ENCODE data around the gene ZNF558. TPM values are rescaled to one million over a fixed set of nuclear protein-coding genes. Genes with fewer than 3 reads are reported as not detected.
A peak's percentile ranks its signal among the peaks of the same experiment; 100 is the strongest.

The ZNF558 gene
- total and polyA plus RNA-seq, 4 donors: 6.3 to 32.7 (median 22.8) TPM

DNA sequence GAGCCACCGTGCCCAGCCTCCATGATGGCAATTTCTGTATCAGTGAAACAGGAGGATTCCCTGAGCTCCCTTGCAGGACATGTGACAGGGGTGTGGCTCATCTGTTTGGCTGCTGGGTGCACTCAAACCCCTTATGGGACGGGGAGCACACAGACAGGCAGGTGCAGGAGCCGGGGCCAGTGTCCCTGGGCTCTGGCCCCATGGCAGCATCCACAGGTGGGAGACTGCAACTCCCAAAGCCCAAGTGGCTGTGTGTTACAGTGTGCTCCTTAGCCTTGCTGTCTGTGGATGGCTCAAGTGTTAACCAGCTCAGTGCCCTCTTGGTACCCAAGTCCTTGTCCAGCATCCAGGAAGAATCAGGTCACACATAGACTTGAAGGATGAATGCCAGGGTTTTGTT is 14.7 kb upstream of the ZNF558 start:
- Histone ChIP-seq H3K27ac (ENCODE audit: low read depth in 1 of 2, low read length in 2 of 2) (no peak overlapping the region), H3K4me1 (ENCODE audit: control insufficient read depth in 1 of 2, insufficient read depth in 2 of 2, low read length in 2 of 2) (no peaks in the 10 kb centered on the region), H3K4me3 (ENCODE audit: low read length in 2 of 2) (no peak overlapping the region), H3K9me3 (ENCODE audit: control insufficient read depth, low read length) (peaks cover 3% of the 10 kb centered on the region), H3K27me3 (ENCODE audit: control insufficient read depth in 1 of 2, insufficient read depth in 2 of 2, low read length in 1 of 2) (no peaks in the 10 kb centered on the region), H3K36me3 (ENCODE audit: control insufficient read depth in 1 of 2, insufficient read depth in 2 of 2, low read length in 1 of 2) (no peaks in the 10 kb centered on the region)
- ATAC-seq (ENCODE audit: low FRiP score): no peak
- WGBS, 2 donors: 75 to 77% methylated on average over 3 of the region's 3 CpGs
- no peak for DNase-seq
- intact Hi-C loops (cut with DNase I): no loop called here

DNA sequence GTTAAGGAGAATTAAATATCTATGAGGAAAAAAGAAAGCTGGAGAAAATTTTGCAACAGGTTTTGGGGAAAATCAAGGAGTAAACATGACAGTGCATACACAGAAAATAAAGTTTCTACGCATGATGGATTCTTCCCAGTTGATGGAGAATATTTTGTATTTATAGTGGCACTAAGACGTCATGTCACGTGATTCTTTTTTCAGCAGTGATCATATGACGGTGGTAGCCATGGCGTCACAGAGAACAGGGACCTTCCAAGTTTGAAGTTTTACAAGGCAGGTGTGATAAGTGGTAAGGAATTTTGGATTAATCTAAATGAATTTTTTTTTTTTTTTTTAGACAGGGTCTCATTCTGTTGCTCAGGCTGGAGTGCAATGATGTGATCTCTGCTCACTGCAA is 8.6 kb upstream of the ZNF558 start:
- intact Hi-C loops (cut with DNase I): no loop called here
- Histone ChIP-seq H3K9me3 (ENCODE audit: control insufficient read depth, low read length) (no peaks in the 10 kb centered on the region), H3K4me1 (ENCODE audit: control insufficient read depth in 1 of 2, insufficient read depth in 2 of 2, low read length in 2 of 2) (no peaks in the 10 kb centered on the region), H3K36me3 (ENCODE audit: control insufficient read depth in 1 of 2, insufficient read depth in 2 of 2, low read length in 1 of 2) (no peaks in the 10 kb centered on the region), H3K27ac (ENCODE audit: low read depth in 1 of 2, low read length in 2 of 2) (no peak overlapping the region), H3K27me3 (ENCODE audit: control insufficient read depth in 1 of 2, insufficient read depth in 2 of 2, low read length in 1 of 2) (no peaks in the 10 kb centered on the region), H3K4me3 (ENCODE audit: low read length in 2 of 2) (no peak overlapping the region)
- 75 to 77% methylated on average over 5 of the region's 5 CpGs for WGBS, 2 donors
- no peak for DNase-seq
- no peak for ATAC-seq (ENCODE audit: low FRiP score)

DNA sequence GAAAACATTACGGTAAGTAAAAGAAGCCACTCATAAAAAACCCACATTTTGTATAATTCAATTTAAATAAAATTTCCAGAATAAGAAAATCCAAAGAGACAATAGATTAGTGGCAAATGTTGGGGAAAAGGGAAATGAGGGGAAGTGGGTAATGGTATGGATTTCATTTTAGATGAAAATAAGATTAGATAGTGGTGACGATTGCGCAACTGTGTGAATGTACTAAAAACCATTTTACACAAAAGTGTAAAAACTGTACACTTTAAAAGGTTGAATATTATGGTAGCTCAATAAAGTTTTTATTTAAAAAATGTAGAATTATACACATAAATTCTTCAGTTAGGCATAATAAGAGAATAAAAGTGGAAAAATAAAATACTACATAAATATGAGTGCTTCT is 3.8 kb upstream of the ZNF558 start:
- Histone ChIP-seq H3K27me3 (ENCODE audit: control insufficient read depth in 1 of 2, insufficient read depth in 2 of 2, low read length in 1 of 2) (no peaks in the 10 kb centered on the region), H3K9me3 (ENCODE audit: control insufficient read depth, low read length) (no peaks in the 10 kb centered on the region), H3K36me3 (ENCODE audit: control insufficient read depth in 1 of 2, insufficient read depth in 2 of 2, low read length in 1 of 2) (no peaks in the 10 kb centered on the region), H3K27ac (ENCODE audit: low read depth in 1 of 2, low read length in 2 of 2) (no peak overlapping the region), H3K4me1 (ENCODE audit: control insufficient read depth in 1 of 2, insufficient read depth in 2 of 2, low read length in 2 of 2) (no peaks in the 10 kb centered on the region), H3K4me3 (ENCODE audit: low read length in 2 of 2) (no peak overlapping the region)
- WGBS, 2 donors: 91 to 96% methylated on average over 3 of the region's 3 CpGs
- ATAC-seq (ENCODE audit: low FRiP score) (no peak), DNase-seq (no peak)
- intact Hi-C loops (cut with DNase I): no loop called here

DNA sequence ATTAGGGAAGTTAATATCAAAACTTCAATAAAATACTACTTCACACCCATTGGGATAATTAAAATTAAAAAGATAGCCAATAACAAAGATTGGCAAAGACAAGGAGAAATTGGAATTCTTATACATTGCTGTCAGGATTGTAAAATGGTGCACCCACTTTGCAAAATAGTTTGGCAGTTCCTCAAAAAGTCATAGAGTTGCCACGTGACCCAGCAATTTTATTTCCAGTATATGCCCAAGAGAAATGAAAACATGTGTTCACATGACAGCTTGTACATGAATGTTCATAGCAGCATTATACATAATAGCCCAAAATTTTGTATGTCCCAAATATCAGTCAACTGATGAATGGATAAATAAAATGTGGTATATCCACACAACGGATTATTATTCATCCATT is 3.3 kb upstream of the ZNF558 start:
- DNase-seq: no peak
- intact Hi-C loops (cut with DNase I): no loop called here
- no peak for ATAC-seq (ENCODE audit: low FRiP score)
- WGBS, 2 donors: 56 to 60% methylated on average over 2 of the region's 2 CpGs
- no peak overlapping the region for H3K27ac ChIP-seq (ENCODE audit: low read depth in 1 of 2, low read length in 2 of 2)
- H3K4me1 ChIP-seq (ENCODE audit: control insufficient read depth in 1 of 2, insufficient read depth in 2 of 2, low read length in 2 of 2): no peaks in the 10 kb centered on the region
- H3K4me3 ChIP-seq (ENCODE audit: low read length in 2 of 2): no peak overlapping the region
- no peaks in the 10 kb centered on the region for H3K36me3 ChIP-seq (ENCODE audit: control insufficient read depth in 1 of 2, insufficient read depth in 2 of 2, low read length in 1 of 2)
- no peaks in the 10 kb centered on the region for H3K9me3 ChIP-seq (ENCODE audit: control insufficient read depth, low read length)
- H3K27me3 ChIP-seq (ENCODE audit: control insufficient read depth in 1 of 2, insufficient read depth in 2 of 2, low read length in 1 of 2): no peaks in the 10 kb centered on the region

DNA sequence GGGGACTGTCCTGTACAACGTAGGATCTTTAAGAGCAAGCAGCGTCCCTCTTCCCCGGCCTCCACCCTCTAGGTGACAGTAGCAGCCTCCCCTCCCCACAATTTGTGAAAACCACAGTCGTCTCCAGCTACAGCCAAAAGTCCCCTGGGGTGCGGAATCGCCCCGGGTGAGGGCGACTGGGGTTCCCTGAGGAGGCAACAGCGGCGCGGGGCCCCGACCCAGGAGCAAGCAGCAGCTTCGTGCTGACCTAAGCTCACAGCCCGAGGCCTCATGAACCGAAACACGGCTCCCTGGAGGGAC is 322 bp downstream of the ZNF558 start:
- ATAC-seq (ENCODE audit: low FRiP score) (no peak), DNase-seq (no peak)
- H3K27me3 ChIP-seq (ENCODE audit: control insufficient read depth in 1 of 2, insufficient read depth in 2 of 2, low read length in 1 of 2): no peaks in the 10 kb centered on the region
- WGBS, 2 donors: 1% methylated on average over 16 of the region's 16 CpGs
- no peaks in the 10 kb centered on the region for H3K4me1 ChIP-seq (ENCODE audit: control insufficient read depth in 1 of 2, insufficient read depth in 2 of 2, low read length in 2 of 2)
- peaks cover 0 to 2% of the 10 kb centered on the region in 2 donors for H3K36me3 ChIP-seq (ENCODE audit: control insufficient read depth in 1 of 2, insufficient read depth in 2 of 2, low read length in 1 of 2)
- intact Hi-C loops (cut with DNase I): loop anchor here in 1 of 2 donors (5.0 kb wide), 1 partner anchor 311 kb away; the partner anchor contains the start of gene ZNF317
- peak overlapping the region; percentile 39 to 62 for H3K4me3 ChIP-seq (ENCODE audit: low read length in 2 of 2)
- H3K27ac ChIP-seq (ENCODE audit: low read depth in 1 of 2, low read length in 2 of 2): peak overlapping the region in 1 of 2 donors; percentile 58
- no peaks in the 10 kb centered on the region for H3K9me3 ChIP-seq (ENCODE audit: control insufficient read depth, low read length)

DNA sequence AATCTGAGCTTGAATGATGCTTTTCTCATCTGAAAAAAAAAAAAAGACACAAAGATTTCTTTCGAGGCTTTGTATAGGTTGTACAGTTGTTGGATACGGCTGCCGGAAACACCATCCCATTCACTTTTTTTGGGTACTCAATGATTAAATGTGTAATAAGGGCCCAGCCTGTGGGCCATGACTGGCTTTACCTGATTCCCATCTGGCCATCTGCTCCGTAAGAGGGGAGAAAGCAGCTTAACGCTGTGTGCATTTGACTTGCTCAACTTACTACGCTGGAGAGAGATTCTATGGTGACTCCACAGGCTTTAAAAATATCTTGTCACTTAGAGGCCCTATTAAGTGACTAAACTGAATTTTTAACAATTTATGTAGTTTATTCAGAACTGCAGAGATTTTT is 731 bp downstream of the ZNF558 start:
- Histone ChIP-seq H3K9me3 (ENCODE audit: control insufficient read depth, low read length) (no peaks in the 10 kb centered on the region), H3K4me1 (ENCODE audit: control insufficient read depth in 1 of 2, insufficient read depth in 2 of 2, low read length in 2 of 2) (no peaks in the 10 kb centered on the region), H3K4me3 (ENCODE audit: low read length in 2 of 2) (peak overlapping the region; percentile 39 to 62), H3K27ac (ENCODE audit: low read depth in 1 of 2, low read length in 2 of 2) (no peak overlapping the region), H3K36me3 (ENCODE audit: control insufficient read depth in 1 of 2, insufficient read depth in 2 of 2, low read length in 1 of 2) (peaks cover 0 to 2% of the 10 kb centered on the region in 2 donors), H3K27me3 (ENCODE audit: control insufficient read depth in 1 of 2, insufficient read depth in 2 of 2, low read length in 1 of 2) (no peaks in the 10 kb centered on the region)
- DNase-seq: no peak
- intact Hi-C loops (cut with DNase I): loop anchor here in 1 of 2 donors (5.0 kb wide), 1 partner anchor 311 kb away; the partner anchor contains the start of gene ZNF317
- ATAC-seq (ENCODE audit: low FRiP score): no peak
- 34 to 41% methylated on average over 6 of the region's 6 CpGs for WGBS, 2 donors

DNA sequence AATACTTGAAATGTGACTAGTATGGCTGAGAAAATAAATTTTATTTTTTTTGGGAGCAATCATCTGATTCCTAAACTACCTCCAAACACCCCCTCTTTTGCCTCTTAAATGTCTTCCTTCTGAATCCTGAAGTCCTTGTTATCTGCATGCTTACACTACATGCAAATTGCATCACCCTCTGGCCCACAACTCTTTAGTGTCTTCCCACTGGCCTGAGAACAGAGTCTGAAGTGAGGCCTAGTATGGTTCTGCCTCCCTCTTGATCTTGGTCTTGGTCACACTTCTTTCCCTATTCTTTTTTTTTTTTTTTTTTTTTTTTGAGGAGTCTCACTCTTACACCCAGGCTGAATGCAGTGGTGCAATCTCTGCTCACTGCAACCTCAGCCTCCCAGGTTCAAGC is 4.8 kb downstream of the ZNF558 start:
- Histone ChIP-seq H3K36me3 (ENCODE audit: control insufficient read depth in 1 of 2, insufficient read depth in 2 of 2, low read length in 1 of 2) (peaks cover 0 to 19% of the 10 kb centered on the region in 2 donors), H3K27ac (ENCODE audit: low read depth in 1 of 2, low read length in 2 of 2) (no peak overlapping the region), H3K9me3 (ENCODE audit: control insufficient read depth, low read length) (no peaks in the 10 kb centered on the region), H3K27me3 (ENCODE audit: control insufficient read depth in 1 of 2, insufficient read depth in 2 of 2, low read length in 1 of 2) (no peaks in the 10 kb centered on the region), H3K4me1 (ENCODE audit: control insufficient read depth in 1 of 2, insufficient read depth in 2 of 2, low read length in 2 of 2) (no peaks in the 10 kb centered on the region), H3K4me3 (ENCODE audit: low read length in 2 of 2) (no peak overlapping the region)
- no peak for DNase-seq
- intact Hi-C loops (cut with DNase I): no loop called here
- ATAC-seq (ENCODE audit: low FRiP score): no peak

DNA sequence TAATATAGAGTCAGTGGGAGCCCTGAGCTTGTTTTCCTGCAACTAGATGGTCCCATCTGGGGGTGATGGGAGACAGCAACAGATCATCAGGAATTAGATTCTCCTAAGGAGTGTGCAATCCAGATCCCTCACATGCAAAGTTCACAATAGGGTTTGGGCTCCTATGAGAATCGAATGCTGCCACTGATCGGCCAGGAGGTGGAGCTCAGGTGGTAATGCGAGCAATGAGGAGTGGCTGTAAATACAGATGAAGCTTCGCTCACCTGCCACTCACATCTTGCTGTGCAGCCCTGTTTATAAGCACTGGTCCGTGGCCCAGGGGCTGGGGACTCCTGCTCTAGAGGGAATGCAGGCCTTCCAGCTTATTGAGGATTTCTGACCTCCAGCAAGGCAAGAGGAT is 5.7 kb downstream of the ZNF558 start:
- Histone ChIP-seq H3K27me3 (ENCODE audit: control insufficient read depth in 1 of 2, insufficient read depth in 2 of 2, low read length in 1 of 2) (no peaks in the 10 kb centered on the region), H3K27ac (ENCODE audit: low read depth in 1 of 2, low read length in 2 of 2) (no peak overlapping the region), H3K36me3 (ENCODE audit: control insufficient read depth in 1 of 2, insufficient read depth in 2 of 2, low read length in 1 of 2) (peaks cover 5 to 25% of the 10 kb centered on the region in 2 donors), H3K4me3 (ENCODE audit: low read length in 2 of 2) (no peak overlapping the region), H3K4me1 (ENCODE audit: control insufficient read depth in 1 of 2, insufficient read depth in 2 of 2, low read length in 2 of 2) (no peaks in the 10 kb centered on the region), H3K9me3 (ENCODE audit: control insufficient read depth, low read length) (peaks cover 3% of the 10 kb centered on the region)
- 94 to 95% methylated on average over 5 of the region's 5 CpGs for WGBS, 2 donors
- no peak for DNase-seq
- ATAC-seq (ENCODE audit: low FRiP score): no peak
- intact Hi-C loops (cut with DNase I): no loop called here

DNA sequence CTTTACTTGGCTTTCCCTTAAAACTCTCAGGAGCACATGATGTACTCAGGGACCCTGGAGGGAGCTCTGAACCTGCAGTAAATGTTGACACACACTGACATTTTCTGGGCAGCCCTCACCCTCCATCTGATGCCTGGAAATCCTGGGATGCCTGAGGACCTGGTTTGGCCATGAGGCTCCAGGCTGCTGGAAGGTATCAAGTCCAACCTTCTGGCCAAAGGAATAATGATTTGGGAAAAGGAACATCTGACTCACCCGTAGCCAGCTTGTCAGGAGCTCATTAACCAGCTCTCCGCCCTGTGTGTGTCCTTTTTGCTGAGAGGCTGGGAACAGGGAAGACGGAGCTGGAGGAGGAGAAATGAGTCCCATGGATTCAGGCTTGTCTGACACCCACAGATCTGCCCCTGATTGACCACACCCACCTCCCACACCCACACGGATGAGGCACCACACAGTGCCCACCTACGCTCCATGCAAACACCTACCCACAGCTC is 10.3 kb downstream of the ZNF558 start:
- H3K9me3 ChIP-seq (ENCODE audit: control insufficient read depth, low read length): peaks cover 19% of the 10 kb centered on the region
- 85 to 87% methylated on average over 5 of the region's 5 CpGs for WGBS, 2 donors
- DNase-seq: no peak
- H3K36me3 ChIP-seq (ENCODE audit: control insufficient read depth in 1 of 2, insufficient read depth in 2 of 2, low read length in 1 of 2): peaks cover 15 to 38% of the 10 kb centered on the region in 2 donors
- intact Hi-C loops (cut with DNase I): no loop called here
- no peaks in the 10 kb centered on the region for H3K4me1 ChIP-seq (ENCODE audit: control insufficient read depth in 1 of 2, insufficient read depth in 2 of 2, low read length in 2 of 2)
- no peaks in the 10 kb centered on the region for H3K27me3 ChIP-seq (ENCODE audit: control insufficient read depth in 1 of 2, insufficient read depth in 2 of 2, low read length in 1 of 2)
- no peak for ATAC-seq (ENCODE audit: low FRiP score)
- no peak overlapping the region for H3K27ac ChIP-seq (ENCODE audit: low read depth in 1 of 2, low read length in 2 of 2)
- H3K4me3 ChIP-seq (ENCODE audit: low read length in 2 of 2): no peak overlapping the region
